Type B pancreatic cell (in vitro differentiated cells): ENCODE measurements around the gene CDK14. TPM values are rescaled to one million over a fixed set of nuclear protein-coding genes. Genes with fewer than 3 reads are reported as not detected.

Source experiments
- DNase-seq: peaks from one replicate; pipeline ENCODE4 v3.0.0; 2021; ENCODE audit warnings: mixed read lengths; ENCODE audit not compliant: unreplicated experiment; ENCODE audit errors: extremely low spot score
- H3K27ac Mint-ChIP-seq: 2 replicates; pipeline ENCODE4 v1.8.0; 2021; ENCODE audit warnings: mild to moderate bottlenecking, mixed read lengths
- H3K27me3 Mint-ChIP-seq: 2 replicates; pipeline ENCODE4 v1.8.0; 2021; ENCODE audit warnings: mixed read lengths
- H3K36me3 Mint-ChIP-seq: 2 replicates; pipeline ENCODE4 v1.8.0; 2021; ENCODE audit warnings: mixed read lengths
- H3K4me1 Mint-ChIP-seq: one replicate; pipeline ENCODE4 v1.8.0; 2021; ENCODE audit warnings: mixed read lengths; ENCODE audit not compliant: unreplicated experiment
- H3K4me3 Mint-ChIP-seq: 2 replicates; pipeline ENCODE4 v1.8.0; 2021; ENCODE audit warnings: mild to moderate bottlenecking, mixed read lengths
- H3K9me3 Mint-ChIP-seq: 2 replicates; pipeline ENCODE4 v1.8.0; 2021; ENCODE audit warnings: mixed read lengths
- CTCF ChIP-seq: fragments of 200-600 bp; sonication (generic); conservative IDR thresholded peaks from 2 replicates; pipeline ENCODE4 v1.5.0; 2021; ENCODE audit warnings: antibody characterized with exemption, mild to moderate bottlenecking
- total RNA-seq: library from RNA; stranded (reverse); gene quantifications from 2 replicates; pipeline ENCODE4 v1.2.1, GENCODE V29; 2021; ENCODE audit warnings: low replicate concordance

Gene CDK14
- total RNA-seq, 1 donor from 2014 or later = 43.5 TPM

GRCh38 chr7:91103363-91103762, 507.2 kb downstream of the CDK14 start:
- H3K4me3 Mint-ChIP-seq = peak overlapping the region; percentile 8
- H3K36me3 Mint-ChIP-seq = peaks cover 8% of the 10 kb centered on the region
- H3K27me3 Mint-ChIP-seq = no peaks in the 10 kb centered on the region
- TF ChIP-seq CTCF = no peak
- H3K4me1 Mint-ChIP-seq = no peaks in the 10 kb centered on the region
- peaks cover 4% of the 10 kb centered on the region for H3K9me3 Mint-ChIP-seq
- H3K27ac Mint-ChIP-seq = peak overlapping the region; percentile 73
- DNase-seq = no peak

- Mint-ChIP-seq H3K36me3 (peaks cover 9% of the 10 kb centered on the region), H3K27me3 (no peaks in the 10 kb centered on the region), H3K4me1 (no peaks in the 10 kb centered on the region), H3K27ac (no peak overlapping the region), H3K4me3 (no peak overlapping the region), H3K9me3 (peaks cover 4% of the 10 kb centered on the region)
- no peak for TF ChIP-seq CTCF
- no peak for DNase-seq
Measured at GRCh38 chr7:91107460-91107859, 511.3 kb downstream of the CDK14 start.

- H3K9me3 Mint-ChIP-seq = no peaks in the 10 kb centered on the region
- no peak for TF ChIP-seq CTCF
- no peak overlapping the region for H3K27ac Mint-ChIP-seq
- H3K4me3 Mint-ChIP-seq = no peak overlapping the region
- peaks cover 7% of the 10 kb centered on the region for H3K36me3 Mint-ChIP-seq
- no peaks in the 10 kb centered on the region for H3K27me3 Mint-ChIP-seq
- no peak for DNase-seq
- no peaks in the 10 kb centered on the region for H3K4me1 Mint-ChIP-seq
Measured at GRCh38 chr7:91109200-91109599, 513.1 kb downstream of the CDK14 start.

- Mint-ChIP-seq H3K27ac (no peak overlapping the region), H3K4me3 (no peak overlapping the region), H3K27me3 (no peaks in the 10 kb centered on the region), H3K4me1 (peaks cover 6% of the 10 kb centered on the region), H3K36me3 (peaks cover 3% of the 10 kb centered on the region), H3K9me3 (no peaks in the 10 kb centered on the region)
- no peak for DNase-seq
- TF ChIP-seq CTCF = no peak
Measured at GRCh38 chr7:91112902-91113341, 516.8 kb downstream of the CDK14 start.

- H3K27ac Mint-ChIP-seq = no peak overlapping the region
- TF ChIP-seq CTCF = no peak
- H3K27me3 Mint-ChIP-seq = no peaks in the 10 kb centered on the region
- no peak overlapping the region for H3K4me3 Mint-ChIP-seq
- DNase-seq = no peak
- H3K36me3 Mint-ChIP-seq = peaks cover 3% of the 10 kb centered on the region
- peaks cover 6% of the 10 kb centered on the region for H3K4me1 Mint-ChIP-seq
- no peaks in the 10 kb centered on the region for H3K9me3 Mint-ChIP-seq
Measured at GRCh38 chr7:91114232-91114631, 518.1 kb downstream of the CDK14 start.

- no peaks in the 10 kb centered on the region for H3K9me3 Mint-ChIP-seq
- no peak overlapping the region for H3K4me3 Mint-ChIP-seq
Measured at GRCh38 chr7:91126762-91127161, 530.6 kb downstream of the CDK14 start.

More at GRCh38 chr7:91126762-91127161, 530.6 kb downstream of the CDK14 start:
- Mint-ChIP-seq H3K4me1 (peaks cover 13% of the 10 kb centered on the region), H3K27me3 (no peaks in the 10 kb centered on the region), H3K27ac (no peak overlapping the region), H3K36me3 (peaks cover 7% of the 10 kb centered on the region)
- TF ChIP-seq CTCF = no peak
- DNase-seq = no peak
